ENCODE measurements around the gene ABCD2. TPM values are rescaled to one million over a fixed set of nuclear protein-coding genes. Genes with fewer than 3 reads are reported as not detected.
"Not testable (repeated sequence)": the region's sequence is repeated elsewhere in the genome, so short reads cannot be mapped to it uniquely, and the experiment has no call there.

ABCD2 gene
- total RNA-seq, 3 donors from 2014 or later (not counting 1 experiment from before 2014, with no cell fraction given): 0.35 to 2.4 (median 0.75) TPM

DNA sequence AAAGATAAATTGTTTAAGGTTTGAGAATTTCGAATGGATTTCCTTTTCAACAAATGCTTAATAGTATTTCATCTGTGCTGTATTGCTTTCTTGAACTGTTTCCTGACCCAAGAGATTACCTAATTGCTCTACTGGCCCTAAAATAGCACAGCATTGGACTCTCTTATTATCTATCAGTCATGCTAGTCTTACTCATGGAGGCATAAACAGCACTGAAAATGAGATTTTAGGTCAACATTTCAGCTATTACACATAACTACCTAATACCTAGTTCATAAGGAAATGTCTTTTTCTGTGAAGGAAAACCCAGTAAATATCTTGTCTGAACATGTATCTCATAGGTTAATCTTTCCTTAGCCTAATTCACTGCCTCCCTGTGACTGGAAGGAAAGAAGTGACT lies 4.3 kb upstream of the ABCD2 start:
- no peak overlapping the region for H3K4me3 Mint-ChIP-seq
- Histone ChIP-seq H3K27me3 (ENCODE audit: control insufficient read depth, insufficient read depth, low read length) (no peaks in the 10 kb centered on the region), H3K36me3 (ENCODE audit: control insufficient read depth, insufficient read depth, low read length) (no peaks in the 10 kb centered on the region), H3K27ac (ENCODE audit: low read length) (no peak overlapping the region), H3K4me3 (ENCODE audit: low read length) (no peak overlapping the region), H3K9me3 (ENCODE audit: control insufficient read depth, insufficient read depth, low read length) (no peaks in the 10 kb centered on the region), H3K4me1 (ENCODE audit: control insufficient read depth, insufficient read depth, low read length) (peaks cover 10% of the 10 kb centered on the region)
- ATAC-seq (no peak), DNase-seq (no peak)
- 83% methylated on average over 1 of the region's 1 CpG for WGBS (ENCODE audit: insufficient coverage)
- no peaks in the 10 kb centered on the region for H3K27me3 Mint-ChIP-seq (ENCODE audit: low read depth in 2 of 2)
- H3K36me3 Mint-ChIP-seq: no peaks in the 10 kb centered on the region
- TF ChIP-seq, protein P1, sequence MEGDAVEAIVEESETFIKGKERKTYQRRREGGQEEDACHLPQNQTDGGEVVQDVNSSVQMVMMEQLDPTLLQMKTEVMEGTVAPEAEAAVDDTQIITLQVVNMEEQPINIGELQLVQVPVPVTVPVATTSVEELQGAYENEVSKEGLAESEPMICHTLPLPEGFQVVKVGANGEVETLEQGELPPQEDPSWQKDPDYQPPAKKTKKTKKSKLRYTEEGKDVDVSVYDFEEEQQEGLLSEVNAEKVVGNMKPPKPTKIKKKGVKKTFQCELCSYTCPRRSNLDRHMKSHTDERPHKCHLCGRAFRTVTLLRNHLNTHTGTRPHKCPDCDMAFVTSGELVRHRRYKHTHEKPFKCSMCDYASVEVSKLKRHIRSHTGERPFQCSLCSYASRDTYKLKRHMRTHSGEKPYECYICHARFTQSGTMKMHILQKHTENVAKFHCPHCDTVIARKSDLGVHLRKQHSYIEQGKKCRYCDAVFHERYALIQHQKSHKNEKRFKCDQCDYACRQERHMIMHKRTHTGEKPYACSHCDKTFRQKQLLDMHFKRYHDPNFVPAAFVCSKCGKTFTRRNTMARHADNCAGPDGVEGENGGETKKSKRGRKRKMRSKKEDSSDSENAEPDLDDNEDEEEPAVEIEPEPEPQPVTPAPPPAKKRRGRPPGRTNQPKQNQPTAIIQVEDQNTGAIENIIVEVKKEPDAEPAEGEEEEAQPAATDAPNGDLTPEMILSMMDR (IDR thresholded peaks at IDR 0.05): no peak
- peaks cover 7 to 19% of the 10 kb centered on the region in 2 donors for H3K4me1 Mint-ChIP-seq
- intact Hi-C loops (cut with micrococcal nuclease): no loop called here
- H3K27ac Mint-ChIP-seq: no peak overlapping the region
- H3K9me3 Mint-ChIP-seq: no peaks in the 10 kb centered on the region

DNA sequence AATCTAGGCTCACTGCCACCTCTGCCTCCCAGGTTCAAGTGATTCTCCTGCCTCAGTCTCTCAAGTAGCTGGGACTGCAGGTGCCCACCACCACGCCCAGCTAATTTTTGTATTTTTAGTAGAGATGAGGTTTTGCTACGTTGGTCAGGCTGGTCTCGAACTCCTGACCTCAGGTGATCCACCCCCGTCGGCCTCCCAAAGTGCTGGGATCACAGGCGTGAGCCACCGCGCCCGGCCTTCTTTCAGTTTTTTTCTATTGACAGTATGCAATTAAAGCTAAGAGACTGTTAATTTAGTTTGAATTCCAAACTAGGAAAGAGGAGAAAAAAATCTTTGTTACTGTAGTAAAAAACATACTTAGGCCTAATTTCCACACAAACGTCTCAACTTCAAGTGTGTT lies 3.6 kb upstream of the ABCD2 start:
- H3K27ac Mint-ChIP-seq; DNase-seq; H3K9me3 Mint-ChIP-seq; H3K27me3 ChIP-seq (ENCODE audit: control insufficient read depth, insufficient read depth, low read length); H3K36me3 Mint-ChIP-seq; H3K4me3 Mint-ChIP-seq; H3K4me3 ChIP-seq (ENCODE audit: low read length); H3K27ac ChIP-seq (ENCODE audit: low read length); H3K36me3 ChIP-seq (ENCODE audit: control insufficient read depth, insufficient read depth, low read length); ATAC-seq; intact Hi-C loops (cut with micrococcal nuclease); H3K27me3 Mint-ChIP-seq (ENCODE audit: low read depth in 2 of 2); H3K9me3 ChIP-seq (ENCODE audit: control insufficient read depth, insufficient read depth, low read length): not testable (repeated sequence)
- H3K4me1 Mint-ChIP-seq: peaks cover 0 to 12% of the 10 kb centered on the region in 2 donors
- WGBS (ENCODE audit: insufficient coverage): 96% methylated on average over 9 of the region's 10 CpGs
- peaks cover 14% of the 10 kb centered on the region for H3K4me1 ChIP-seq (ENCODE audit: control insufficient read depth, insufficient read depth, low read length)

DNA sequence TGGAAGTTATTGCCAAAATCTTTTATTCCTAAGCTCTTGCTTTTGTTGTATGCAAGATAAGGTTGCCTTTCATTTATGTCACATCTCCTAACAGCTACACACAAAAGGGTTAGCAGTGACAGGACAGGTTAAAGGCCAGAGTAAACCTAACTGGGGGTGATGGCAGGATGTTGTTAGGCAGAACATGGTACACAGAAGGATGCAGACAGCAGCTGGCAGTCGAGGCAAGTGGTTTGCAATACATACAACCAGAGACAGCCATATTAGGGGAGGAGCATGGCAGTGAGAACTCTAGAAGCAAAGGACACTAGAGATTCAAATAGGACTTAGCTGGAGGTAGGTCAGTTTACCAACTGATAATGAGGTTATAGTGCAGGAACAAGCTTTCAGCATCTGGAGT lies 2.7 kb upstream of the ABCD2 start:
- Mint-ChIP-seq H3K9me3 (no peaks in the 10 kb centered on the region), H3K4me3 (no peak overlapping the region), H3K27ac (peak overlapping the region in 1 of 2 donors; percentile 5), H3K36me3 (no peaks in the 10 kb centered on the region), H3K4me1 (peaks cover 0 to 5% of the 10 kb centered on the region in 2 donors), H3K27me3 (ENCODE audit: low read depth in 2 of 2) (no peaks in the 10 kb centered on the region)
- peak in 1 of 2 donors; percentile 55 for DNase-seq
- intact Hi-C loops (cut with micrococcal nuclease): no loop called here
- TF ChIP-seq, protein P1 (IDR thresholded peaks at IDR 0.05): no peak
- Histone ChIP-seq H3K27me3 (ENCODE audit: control insufficient read depth, insufficient read depth, low read length) (no peaks in the 10 kb centered on the region), H3K9me3 (ENCODE audit: control insufficient read depth, insufficient read depth, low read length) (no peaks in the 10 kb centered on the region), H3K4me1 (ENCODE audit: control insufficient read depth, insufficient read depth, low read length) (peaks cover 14% of the 10 kb centered on the region), H3K4me3 (ENCODE audit: low read length) (no peak overlapping the region), H3K27ac (ENCODE audit: low read length) (peak overlapping the region; percentile 11), H3K36me3 (ENCODE audit: control insufficient read depth, insufficient read depth, low read length) (no peaks in the 10 kb centered on the region)
- no peak for ATAC-seq
- 85% methylated on average over 1 of the region's 1 CpG for WGBS (ENCODE audit: insufficient coverage)

DNA sequence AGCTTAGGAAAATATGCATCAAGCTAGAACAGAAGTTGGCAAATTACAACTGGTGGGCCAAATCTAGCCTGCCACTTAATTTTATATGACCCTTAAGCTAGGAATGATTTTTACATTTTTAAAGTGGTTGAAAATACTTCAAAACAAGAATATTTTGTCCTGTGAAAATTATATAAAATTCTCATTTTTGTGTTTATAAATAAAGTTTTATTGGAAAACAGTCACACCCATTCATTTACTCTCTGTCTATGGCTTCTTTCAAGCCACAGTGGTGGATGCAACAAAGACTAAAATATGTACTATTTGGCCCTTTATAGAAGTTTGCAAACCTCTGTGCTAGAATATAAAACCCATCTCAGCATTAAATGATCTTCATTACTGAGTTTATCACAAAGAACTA lies 2.1 kb upstream of the ABCD2 start:
- H3K27ac ChIP-seq (ENCODE audit: low read length): peak overlapping the region; percentile 85
- Mint-ChIP-seq H3K4me3 (peak overlapping the region; percentile 88), H3K9me3 (no peaks in the 10 kb centered on the region), H3K36me3 (no peaks in the 10 kb centered on the region), H3K27ac (peak overlapping the region; percentile 5 to 51), H3K27me3 (ENCODE audit: low read depth in 2 of 2) (no peaks in the 10 kb centered on the region), H3K4me1 (peaks cover 0 to 5% of the 10 kb centered on the region in 2 donors)
- ATAC-seq (no peak), DNase-seq (no peak)
- peaks cover 14% of the 10 kb centered on the region for H3K4me1 ChIP-seq (ENCODE audit: control insufficient read depth, insufficient read depth, low read length)
- no peak overlapping the region for H3K4me3 ChIP-seq (ENCODE audit: low read length)
- no peaks in the 10 kb centered on the region for H3K27me3 ChIP-seq (ENCODE audit: control insufficient read depth, insufficient read depth, low read length)
- intact Hi-C loops (cut with micrococcal nuclease): loop anchor here (2.0 kb wide), 1 partner anchor 249 kb away; no protein-coding TSS in a partner anchor
- TF ChIP-seq, protein P1 (IDR thresholded peaks at IDR 0.05): no peak
- no peaks in the 10 kb centered on the region for H3K9me3 ChIP-seq (ENCODE audit: control insufficient read depth, insufficient read depth, low read length)
- no peaks in the 10 kb centered on the region for H3K36me3 ChIP-seq (ENCODE audit: control insufficient read depth, insufficient read depth, low read length)
